PC-3 (cell line): Measurements from ENCODE around the gene FOXD4L3.
"Not testable (repeated sequence)": the region's sequence is repeated elsewhere in the genome, so short reads cannot be mapped to it uniquely, and the experiment has no call there.

ENCODE experiments used
- CTCF ChIP-seq: fragments of 300-600 bp; sonication (generic); conservative IDR thresholded peaks from 2 replicates; pipeline ENCODE4 v1.5.1; 2017; ENCODE audit warnings: antibody characterized with exemption, low read depth, mild to moderate bottlenecking, low read length
- EZH2phosphoT487 ChIP-seq: fragments of 300-600 bp; sonication (generic); IDR thresholded peaks from 2 replicates; pipeline ENCODE4 v1.6.1; 2018; ENCODE audit warnings: mild to moderate bottlenecking, antibody characterized with exemption, low read length, borderline replicate concordance

- TF ChIP-seq EZH2phosphoT487, CTCF: not testable (repeated sequence)
Observed at GRCh38 chr9:68342265-68343025, 39.8 kb downstream of the FOXD4L3 start.
